ENCODE results near the gene PCGF5. TPM values are rescaled to one million over a fixed set of nuclear protein-coding genes. Genes with fewer than 3 reads are reported as not detected.

PCGF5 gene
- total and polyA plus RNA-seq, 9 of the 15 experiments (the other 6 are each of a cell fraction or from before 2014, with no cell fraction given): 10.9 to 40.0 (median 20.3) TPM

DNA sequence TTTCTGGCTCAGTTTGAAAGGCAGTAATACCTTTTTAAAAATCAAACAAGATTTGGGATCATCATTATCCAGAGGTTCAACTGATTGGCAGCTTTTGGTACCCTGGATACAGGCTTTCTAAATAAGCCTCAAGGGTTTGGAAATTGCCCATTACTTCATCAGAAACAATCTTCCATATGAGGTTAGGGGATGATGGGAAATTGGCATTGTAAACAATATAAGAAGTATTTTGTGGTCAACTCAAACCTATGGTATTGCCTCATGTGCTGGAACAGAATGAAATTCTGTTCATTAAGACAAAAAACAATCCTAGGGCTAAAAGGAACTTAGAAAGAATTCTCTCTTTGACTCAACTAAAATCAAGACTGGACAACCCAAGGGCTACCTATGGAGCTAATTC, 97.1 kb downstream of the PCGF5 start:
- Histone ChIP-seq H3K4me1 (replicated peaks in 1 of 2; ENCODE audit: control insufficient read depth in 2 of 2, insufficient read depth in 2 of 2, low read length in 2 of 2) (peaks cover 4 to 6% of the 10 kb centered on the region in 2 experiments; a peak in 3 of 5 replicates), H4K20me1 (replicated peaks; ENCODE audit: control insufficient read depth, insufficient read depth, low read length) (no peaks in the 10 kb centered on the region), H3K4me2 (ENCODE audit: insufficient read depth, low read length) (no peak overlapping the region), H3K9me1 (ENCODE audit: control insufficient read depth, insufficient read depth, low read length) (no peaks in the 10 kb centered on the region), H2AFZ (ENCODE audit: low read depth, low read length) (no peak overlapping the region), H3K27ac (ENCODE audit: extremely low read depth, low read depth, low read length) (no peak overlapping the region), H3K9ac (ENCODE audit: insufficient read depth in 1 of 2, low read depth in 2 of 2, low read length in 2 of 2) (no peak overlapping the region), H3K9me3 (replicated peaks; ENCODE audit: control insufficient read depth, insufficient read depth, low read depth, low read length) (no peaks in the 10 kb centered on the region), H3K27me3 (ENCODE audit: control insufficient read depth in 2 of 2, insufficient read depth in 2 of 2, low read length in 2 of 2) (no peaks in the 10 kb centered on the region), H3K36me3 (ENCODE audit: control insufficient read depth, insufficient read depth, low read length) (no peaks in the 10 kb centered on the region), H3K4me3 (no peak overlapping the region), H3K79me2 (ENCODE audit: control insufficient read depth, insufficient read depth, low read length) (no peaks in the 10 kb centered on the region)
- ATAC-seq: no peak
- BruUV-seq (replicated peaks): no TSS peak
- intact Hi-C loops (cut with micrococcal nuclease) (no loop called here), in situ Hi-C loops (cut with MboI) (no loop called here)
- POLR2A ChIA-PET: interaction anchor here (0.7 kb wide), 1 partner anchor 248 kb away, joined by 3 read pairs; no protein-coding TSS in a partner anchor
- FAIRE-seq: no peak
- CTCF ChIA-PET (ENCODE audit: low intra/inter-chr PET ratio): no interaction called here
- no peak for DNase-seq (ENCODE audit: extremely low read depth in 1 of 4, low spot score in 3 of 4)
- TF ChIP-seq THAP7 (CRISPR knock-in tag; IDR thresholded peaks at IDR 0.05) (no peak), STAT5B (CRISPR knock-in tag; IDR thresholded peaks at IDR 0.05) (no peak), SNRNP70 (optimal IDR thresholded peaks at IDR 0.05; ENCODE audit: low read depth, low read length) (no peak), ETV1 (tag; conservative IDR thresholded peaks at IDR 0.05; ENCODE audit: low read depth) (no peak), ETS2 (tag; IDR thresholded peaks at IDR 0.05; ENCODE audit: borderline replicate concordance, poor library complexity, severe bottlenecking) (no peak), CREM (IDR thresholded peaks at IDR 0.05; ENCODE audit: low read depth) (no peak), ZNF263 (CRISPR knock-in tag; IDR thresholded peaks at IDR 0.05; ENCODE audit: borderline replicate concordance) (no peak), EWSR1 (IDR thresholded peaks at IDR 0.05; ENCODE audit: borderline replicate concordance, low read depth, partially characterized antibody) (no peak)
- TF ChIP-seq, protein P1, sequence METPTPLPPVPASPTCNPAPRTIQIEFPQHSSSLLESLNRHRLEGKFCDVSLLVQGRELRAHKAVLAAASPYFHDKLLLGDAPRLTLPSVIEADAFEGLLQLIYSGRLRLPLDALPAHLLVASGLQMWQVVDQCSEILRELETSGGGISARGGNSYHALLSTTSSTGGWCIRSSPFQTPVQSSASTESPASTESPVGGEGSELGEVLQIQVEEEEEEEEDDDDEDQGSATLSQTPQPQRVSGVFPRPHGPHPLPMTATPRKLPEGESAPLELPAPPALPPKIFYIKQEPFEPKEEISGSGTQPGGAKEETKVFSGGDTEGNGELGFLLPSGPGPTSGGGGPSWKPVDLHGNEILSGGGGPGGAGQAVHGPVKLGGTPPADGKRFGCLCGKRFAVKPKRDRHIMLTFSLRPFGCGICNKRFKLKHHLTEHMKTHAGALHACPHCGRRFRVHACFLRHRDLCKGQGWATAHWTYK (CRISPR knock-in tag; IDR thresholded peaks at IDR 0.05): no peak
